SK-N-SH (cell line): ENCODE data around the gene ORC4. TPM values are rescaled to one million over a fixed set of nuclear protein-coding genes. Genes with fewer than 3 reads are reported as not detected.

Experiments used
- CTCF ChIA-PET: fragments of 300-600, 350-600 bp; formaldehyde crosslinking; extraction: SDS; loops from one replicate; lab custom pipeline; 2021; lab: Yijun Ruan, JAX
- POLR2A ChIA-PET: fragments of 350-600 bp; sonication (Branson Sonifier 250); formaldehyde crosslinking; extraction: SDS; loops from one replicate; lab custom pipeline; 2020; ENCODE audit warnings: antibody characterized with exemption, inconsistent platforms; lab: Yijun Ruan, JAX
- DNase-seq: peaks from one replicate; pipeline ENCODE4 v3.0.0; 2012
- H2AFZ ChIP-seq: fragments of 200-600 bp; sonication (generic); 2 replicates; pipeline ENCODE4 v1.8.1; 2016; ENCODE audit warnings: antibody characterized with exemption, mild to moderate bottlenecking, low read depth
- H3F3A ChIP-seq: fragments of 200-600 bp; sonication (generic); replicated peaks from 2 replicates; pipeline ENCODE3; 2016; ENCODE audit warnings: antibody characterized with exemption, mild to moderate bottlenecking; ENCODE audit not compliant: insufficient read depth
- H3K27ac ChIP-seq, 2 experiments: fragments of 200-500 bp in 1 of 2; fragments of 200-600 bp in 1 of 2; sonication (Bioruptor generic) in 1 of 2; sonication (generic), shearing (Covaris generic) in 1 of 2; 2 replicates each; pipeline versions ENCODE4 v1.5.1 to v1.6.1; 2014 to 2016; ENCODE audit warnings: low read depth in 2 of 2, inconsistent platforms in 1 of 2, low read length in 1 of 2, mild to moderate bottlenecking in 1 of 2, mixed read lengths in 1 of 2
- H3K27me3 ChIP-seq: fragments of 200-600 bp; sonication (generic), shearing (Covaris generic); 2 replicates; pipeline ENCODE4 v1.6.1; 2016; ENCODE audit warnings: mixed run types; ENCODE audit not compliant: insufficient read depth
- H3K36me3 ChIP-seq, 2 experiments: fragments of 200-500 bp in 1 of 2; fragments of 200-600 bp in 1 of 2; sonication (Bioruptor generic) in 1 of 2; sonication (generic) in 1 of 2; replicated peaks in 1 of 2; 2 replicates each; pipeline versions ENCODE3 to v1.5.1; 2014 to 2016; ENCODE audit warnings: low read length in 1 of 2, mild to moderate bottlenecking in 1 of 2; ENCODE audit not compliant: insufficient read depth in 2 of 2, control insufficient read depth in 1 of 2
- H3K4me1 ChIP-seq, 2 experiments: fragments of 200-500 bp in 1 of 2; fragments of 200-600 bp in 1 of 2; sonication (Bioruptor generic) in 1 of 2; sonication (generic), shearing (Covaris generic) in 1 of 2; 2 replicates each; pipeline versions ENCODE4 v1.5.1 to v1.6.1; 2014 to 2016; ENCODE audit warnings: low read depth in 1 of 2, low read length in 1 of 2, mixed run types in 1 of 2; ENCODE audit not compliant: insufficient read depth in 2 of 2, control insufficient read depth in 1 of 2
- H3K4me2 ChIP-seq: fragments of 200-600 bp; sonication (generic), shearing (Covaris generic); 2 replicates; pipeline ENCODE4 v1.6.1; 2017; ENCODE audit warnings: mixed run types
- H3K4me3 ChIP-seq, 2 experiments: fragments of 200-500 bp in 1 of 2; fragments of 200-600 bp in 1 of 2; sonication (Bioruptor generic) in 1 of 2; sonication (generic), shearing (Covaris generic) in 1 of 2; 2 replicates each; pipeline versions ENCODE4 v1.5.1 to v1.8.1; 2014 to 2016; ENCODE audit warnings: low read depth in 2 of 2, inconsistent platforms in 1 of 2, low read length in 1 of 2, mild to moderate bottlenecking in 1 of 2, mixed read lengths in 1 of 2, moderate library complexity in 1 of 2
- H3K79me2 ChIP-seq: fragments of 200-600 bp; sonication (generic); 2 replicates; pipeline ENCODE4 v1.8.1; 2017; ENCODE audit warnings: mild to moderate bottlenecking; ENCODE audit not compliant: insufficient read depth
- H3K9ac ChIP-seq: fragments of 200-600 bp; sonication (generic); 2 replicates; pipeline ENCODE4 v1.6.1; 2017; ENCODE audit warnings: mixed run types
- H3K9me2 ChIP-seq: fragments of 200-600 bp; sonication (generic); 2 replicates; pipeline ENCODE4 v1.6.1; 2017; ENCODE audit warnings: mixed run types
- H3K9me3 ChIP-seq: fragments of 200-600 bp; sonication (generic); 2 replicates; pipeline ENCODE4 v1.6.1; 2017; ENCODE audit warnings: mixed run types, mild to moderate bottlenecking, moderate library complexity
- H4K20me1 ChIP-seq: fragments of 200-600 bp; sonication (generic); 2 replicates; pipeline ENCODE4 v1.6.1; 2017; ENCODE audit warnings: mild to moderate bottlenecking, mixed run types; ENCODE audit not compliant: insufficient read depth
- ELF1 ChIP-seq: IDR thresholded peaks from 2 replicates; pipeline ENCODE4 v1.4.0; 2012
- EZH2phosphoT487 ChIP-seq: fragments of 200-600 bp; sonication (generic); IDR thresholded peaks from 2 replicates; pipeline ENCODE4 v1.6.1; 2017; ENCODE audit warnings: low read depth, mixed run types, mild to moderate bottlenecking, antibody characterized with exemption, moderate library complexity, borderline replicate concordance
- FOSL2 ChIP-seq: IDR thresholded peaks from 2 replicates; pipeline ENCODE4 v1.4.0; 2012; ENCODE audit warnings: low read depth, mild to moderate bottlenecking, moderate library complexity, borderline replicate concordance
- FOXJ3 ChIP-seq: sonication (generic); formaldehyde crosslinking; IDR thresholded peaks from 2 replicates; pipeline ENCODE4 v1.5.1; 2020; ENCODE audit warnings: mild to moderate bottlenecking, missing genetic modification reagents
- FOXM1 ChIP-seq: IDR thresholded peaks from 2 replicates; pipeline ENCODE4 v1.4.0; 2012; ENCODE audit warnings: low read depth, mild to moderate bottlenecking
- IRF3 ChIP-seq: fragments of 150-350 bp; IDR thresholded peaks from 2 replicates; pipeline ENCODE4 v1.6.1; 2016; ENCODE audit warnings: mild to moderate bottlenecking, low read depth, low read length
- MEF2A ChIP-seq: IDR thresholded peaks from 2 replicates; pipeline ENCODE4 v1.4.0; 2012; ENCODE audit warnings: low read depth, borderline replicate concordance
- NRF1 ChIP-seq: IDR thresholded peaks from 2 replicates; pipeline ENCODE4 v1.6.1; 2012; ENCODE audit warnings: low read depth, mild to moderate bottlenecking, low read length
- PBX3 ChIP-seq: IDR thresholded peaks from 2 replicates; pipeline ENCODE4; 2012
- POLR2AphosphoS5 ChIP-seq: IDR thresholded peaks from 2 replicates; pipeline ENCODE4 v1.6.1; 2012; ENCODE audit warnings: low read depth, low read length
- RAD21 ChIP-seq: IDR thresholded peaks from 2 replicates; pipeline ENCODE4 v1.6.1; 2012; ENCODE audit warnings: mild to moderate bottlenecking, low read length
- polyA plus RNA-seq, 3 experiments: library from polyadenylated mRNA; depleted of rRNA; stranded (reverse); fragments of >200 nt; gene quantifications; 2 replicates each; pipeline ENCODE4 v1.2.3, GENCODE V29; 2012
- TF ChIP-seq, protein P1 (sequence below): IDR thresholded peaks from 2 replicates; pipeline ENCODE4 v1.6.1; 2012; ENCODE audit warnings: mild to moderate bottlenecking, low read depth, low read length, moderate library complexity
- TF ChIP-seq, protein P2 (sequence below): IDR thresholded peaks from 2 replicates; pipeline ENCODE4 v1.4.0; 2012; ENCODE audit warnings: low read depth

ORC4 gene
- polyA plus RNA-seq, 1 of the 3 experiments (the other 2 are of a cell fraction): 15.2 TPM

DNA sequence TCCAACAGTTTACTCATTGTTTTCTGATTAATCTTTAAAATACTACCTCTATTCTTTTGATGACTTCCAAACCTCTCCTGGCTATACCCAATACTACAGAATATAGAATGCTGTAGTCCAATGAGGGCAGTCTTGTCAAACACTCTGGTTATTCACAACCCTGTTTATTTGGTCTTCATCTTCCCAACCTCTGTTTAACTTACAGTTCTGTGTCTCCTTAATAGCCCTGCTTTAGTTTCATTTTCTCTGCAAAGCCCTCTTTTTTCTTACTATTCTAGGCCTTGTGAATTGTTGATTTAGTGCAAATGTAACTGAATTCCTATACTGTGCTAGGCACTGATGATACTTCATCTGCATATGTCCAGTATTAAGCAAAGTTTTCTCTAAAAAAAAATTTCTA is 135.7 kb downstream of the ORC4 start:
- H3K4me2 ChIP-seq: peak overlapping the region; percentile 34; the same call in 1 of the 2 replicates
- CTCF ChIA-PET: no interaction called here
- no peak for TF ChIP-seq PBX3
- no peak for TF ChIP-seq ELF1
- TF ChIP-seq FOSL2: no peak
- no peak for TF ChIP-seq FOXJ3 (CRISPR knock-in tag)
- TF ChIP-seq, protein P1, sequence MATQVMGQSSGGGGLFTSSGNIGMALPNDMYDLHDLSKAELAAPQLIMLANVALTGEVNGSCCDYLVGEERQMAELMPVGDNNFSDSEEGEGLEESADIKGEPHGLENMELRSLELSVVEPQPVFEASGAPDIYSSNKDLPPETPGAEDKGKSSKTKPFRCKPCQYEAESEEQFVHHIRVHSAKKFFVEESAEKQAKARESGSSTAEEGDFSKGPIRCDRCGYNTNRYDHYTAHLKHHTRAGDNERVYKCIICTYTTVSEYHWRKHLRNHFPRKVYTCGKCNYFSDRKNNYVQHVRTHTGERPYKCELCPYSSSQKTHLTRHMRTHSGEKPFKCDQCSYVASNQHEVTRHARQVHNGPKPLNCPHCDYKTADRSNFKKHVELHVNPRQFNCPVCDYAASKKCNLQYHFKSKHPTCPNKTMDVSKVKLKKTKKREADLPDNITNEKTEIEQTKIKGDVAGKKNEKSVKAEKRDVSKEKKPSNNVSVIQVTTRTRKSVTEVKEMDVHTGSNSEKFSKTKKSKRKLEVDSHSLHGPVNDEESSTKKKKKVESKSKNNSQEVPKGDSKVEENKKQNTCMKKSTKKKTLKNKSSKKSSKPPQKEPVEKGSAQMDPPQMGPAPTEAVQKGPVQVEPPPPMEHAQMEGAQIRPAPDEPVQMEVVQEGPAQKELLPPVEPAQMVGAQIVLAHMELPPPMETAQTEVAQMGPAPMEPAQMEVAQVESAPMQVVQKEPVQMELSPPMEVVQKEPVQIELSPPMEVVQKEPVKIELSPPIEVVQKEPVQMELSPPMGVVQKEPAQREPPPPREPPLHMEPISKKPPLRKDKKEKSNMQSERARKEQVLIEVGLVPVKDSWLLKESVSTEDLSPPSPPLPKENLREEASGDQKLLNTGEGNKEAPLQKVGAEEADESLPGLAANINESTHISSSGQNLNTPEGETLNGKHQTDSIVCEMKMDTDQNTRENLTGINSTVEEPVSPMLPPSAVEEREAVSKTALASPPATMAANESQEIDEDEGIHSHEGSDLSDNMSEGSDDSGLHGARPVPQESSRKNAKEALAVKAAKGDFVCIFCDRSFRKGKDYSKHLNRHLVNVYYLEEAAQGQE: no peak
- TF ChIP-seq IRF3: no peak
- no peak for TF ChIP-seq RAD21
- no peak for TF ChIP-seq FOXM1
- TF ChIP-seq NRF1: no peak
- no peak for TF ChIP-seq EZH2phosphoT487
- TF ChIP-seq POLR2AphosphoS5: no peak
- no peak for TF ChIP-seq MEF2A
- TF ChIP-seq, protein P2, sequence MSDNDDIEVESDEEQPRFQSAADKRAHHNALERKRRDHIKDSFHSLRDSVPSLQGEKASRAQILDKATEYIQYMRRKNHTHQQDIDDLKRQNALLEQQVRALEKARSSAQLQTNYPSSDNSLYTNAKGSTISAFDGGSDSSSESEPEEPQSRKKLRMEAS: no peak
- TF ChIP-seq, all 33 proteins: peak for 0
- no peak overlapping the region for H2AFZ ChIP-seq
- peaks cover 4% of the 10 kb centered on the region; the same call in 1 of the 2 replicates for H4K20me1 ChIP-seq
- no peaks in the 10 kb centered on the region; a peak in 1 of 4 replicates for H3K4me1 ChIP-seq
- POLR2A ChIA-PET: no interaction called here
- H3K9ac ChIP-seq: no peak overlapping the region
- H3K9me2 ChIP-seq: no peaks in the 10 kb centered on the region
- no peaks in the 10 kb centered on the region for H3K36me3 ChIP-seq
- H3K9me3 ChIP-seq: no peaks in the 10 kb centered on the region
- H3K27ac ChIP-seq: no peak overlapping the region
- no peaks in the 10 kb centered on the region for H3F3A ChIP-seq
- DNase-seq: no peak
- H3K79me2 ChIP-seq: peaks cover 4% of the 10 kb centered on the region
- no peaks in the 10 kb centered on the region for H3K27me3 ChIP-seq
- H3K4me3 ChIP-seq: no peak overlapping the region
